ENCODE data around the gene TMEM43.

TMEM43 gene

GRCh38 chr3:14181253-14181652, 56.4 kb downstream of the TMEM43 start:
- no peak for DNase-seq

GRCh38 chr3:14183015-14183577, 58.2 kb downstream of the TMEM43 start:
- no peak for DNase-seq

- no peak for DNase-seq
Observed at GRCh38 chr3:14186854-14187458, 62.1 kb downstream of the TMEM43 start.

- no peak for DNase-seq
Observed at GRCh38 chr3:14188041-14188754, 63.3 kb downstream of the TMEM43 start.
